Astrocyte (in vitro differentiated cells and primary cell): ENCODE measurements around the gene STK36.

Source experiments
- CTCF ChIP-seq: IDR thresholded peaks from 2 replicates; pipeline ENCODE4 v1.5.1; 2011; ENCODE audit warnings: low read depth, mild to moderate bottlenecking, inconsistent platforms, low read length, moderate library complexity; ENCODE audit not compliant: insufficient read depth
- EZH2 ChIP-seq: IDR thresholded peaks from 2 replicates; pipeline ENCODE4 v1.6.1; 2012; ENCODE audit warnings: mild to moderate bottlenecking, low read length, inconsistent platforms; ENCODE audit not compliant: insufficient read depth

GRCh38 chr2:218713922-218714321, 42.0 kb downstream of the STK36 start:
- TF ChIP-seq CTCF, result no peak
- no peak for TF ChIP-seq EZH2
